Islet of Langerhans (tissue), 1 donor: Measurements from ENCODE around the gene SYT1.
A peak's percentile ranks its signal among the peaks of the same experiment; 100 is the strongest.
"Not testable (repeated sequence)": the region's sequence is repeated elsewhere in the genome, so short reads cannot be mapped to it uniquely, and the experiment has no call there.

Experiments used
- FAIRE-seq: peaks from one replicate; lab custom pipeline; 2011; peaks lifted over from hg19 to GRCh38; lab: Jason Lieb, UNC

SYT1 gene

DNA sequence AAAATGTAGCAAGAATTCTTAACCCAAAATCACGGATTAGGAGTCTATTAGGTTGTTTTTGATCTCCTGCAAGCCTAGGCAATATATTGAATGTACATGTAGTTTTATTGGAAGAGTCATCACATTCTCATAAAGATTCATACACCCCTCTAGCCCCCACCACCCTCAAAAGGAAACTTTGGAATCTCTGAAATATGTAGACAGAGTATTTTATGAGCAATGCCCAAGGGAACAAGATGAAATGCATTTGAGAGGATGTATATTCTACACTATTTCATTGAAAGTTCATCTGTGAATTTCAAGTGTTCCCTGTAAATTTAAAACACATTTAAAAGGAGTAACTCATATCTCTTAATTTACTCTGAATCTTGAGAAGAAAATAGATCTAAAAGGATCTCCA lies 103.7 kb downstream of the SYT1 start:
- FAIRE-seq = no peak

DNA sequence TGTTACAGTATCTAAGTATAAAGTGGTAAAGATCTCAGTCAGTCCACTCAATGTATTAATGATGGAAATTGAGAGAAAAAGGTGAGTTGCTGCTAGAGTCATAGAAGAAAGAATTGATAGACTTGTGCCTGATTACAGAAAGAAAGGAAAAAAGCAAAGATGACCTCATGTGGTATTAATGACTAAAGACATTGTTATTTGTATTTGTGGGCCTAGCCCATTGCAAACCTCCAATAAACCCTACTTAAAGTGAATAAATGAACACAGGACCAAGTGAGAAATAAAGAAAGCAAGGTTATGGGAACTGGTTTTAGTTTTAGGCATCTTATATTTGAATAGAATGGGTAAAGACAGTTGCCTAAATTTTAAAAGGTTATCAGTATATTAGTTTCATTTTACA lies 105.5 kb downstream of the SYT1 start:
- FAIRE-seq = no peak

DNA sequence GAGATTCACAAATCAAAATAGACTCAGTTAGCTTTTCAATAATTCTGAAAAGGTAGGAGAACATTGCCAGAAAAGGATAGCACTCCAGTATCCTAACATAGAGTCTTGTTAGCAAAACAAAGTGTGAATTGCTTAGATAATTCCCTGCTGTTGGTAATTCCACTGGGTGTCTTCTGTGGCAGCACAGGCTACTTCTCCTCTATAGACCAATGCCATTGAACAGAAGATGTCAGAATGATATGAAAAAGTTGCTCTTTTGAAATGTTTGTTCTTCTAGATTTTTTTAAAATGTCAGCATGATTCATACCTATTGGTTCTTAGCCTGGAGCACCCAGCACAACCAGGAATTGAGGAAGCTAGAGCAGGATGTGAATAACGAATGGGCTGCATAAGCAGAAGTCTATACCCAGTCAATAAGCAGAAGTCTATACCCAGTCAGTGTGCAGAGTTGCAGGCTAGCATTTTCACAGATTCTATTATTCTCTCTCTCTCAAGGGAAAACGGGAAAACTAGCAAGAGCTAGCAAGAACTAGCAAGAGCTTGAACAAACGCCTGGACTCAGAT lies 112.8 kb downstream of the SYT1 start:
- no peak for FAIRE-seq

DNA sequence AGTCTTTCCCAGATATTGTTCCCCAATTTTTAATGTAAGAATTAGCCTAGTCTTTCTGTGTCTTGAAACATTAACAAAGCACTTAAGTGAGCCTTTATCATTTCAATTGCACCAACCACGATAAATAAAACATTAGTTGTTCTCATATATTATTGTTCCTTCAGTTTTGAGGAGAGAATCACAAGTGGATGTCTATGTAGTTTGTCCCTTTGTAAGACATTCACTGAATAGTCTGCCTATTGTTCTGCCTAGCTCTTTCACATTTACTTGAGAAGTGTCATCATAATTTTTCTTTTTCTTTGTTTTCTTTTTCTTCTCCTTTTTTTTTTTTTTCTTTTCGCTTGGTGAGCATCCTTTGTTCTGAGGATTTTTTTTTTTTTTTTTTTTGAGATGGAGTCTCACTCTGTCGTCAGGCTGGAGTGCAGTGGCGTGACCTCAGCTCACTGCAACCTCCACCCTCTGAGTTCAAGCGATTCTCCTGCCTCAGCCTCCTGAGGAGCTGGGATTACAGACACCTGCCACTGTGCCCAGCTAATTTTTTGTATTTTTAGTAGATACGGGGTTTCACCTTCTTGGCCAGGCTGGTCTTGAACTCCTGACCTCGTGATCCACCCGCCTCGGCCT lies 129.7 kb downstream of the SYT1 start:
- no peak for FAIRE-seq

DNA sequence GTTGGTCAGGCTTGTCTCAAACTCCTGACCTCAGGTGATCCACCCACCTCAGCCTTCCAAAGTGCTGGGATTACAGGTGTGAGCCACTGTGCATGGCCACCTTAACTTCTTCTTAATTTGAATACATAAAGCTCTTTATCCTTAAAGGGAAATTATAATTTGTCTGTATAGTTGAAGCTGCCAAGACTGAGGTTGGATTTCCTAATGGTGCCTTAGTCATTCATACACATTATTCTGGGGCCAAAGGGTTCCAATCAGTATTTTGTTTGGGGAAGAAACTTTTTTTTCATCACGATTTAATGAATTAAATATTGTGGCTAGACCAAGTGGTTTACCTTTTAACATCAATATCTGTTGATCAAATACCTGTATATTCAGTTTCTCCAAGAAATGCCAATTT lies 135.9 kb downstream of the SYT1 start:
- no peak for FAIRE-seq

DNA sequence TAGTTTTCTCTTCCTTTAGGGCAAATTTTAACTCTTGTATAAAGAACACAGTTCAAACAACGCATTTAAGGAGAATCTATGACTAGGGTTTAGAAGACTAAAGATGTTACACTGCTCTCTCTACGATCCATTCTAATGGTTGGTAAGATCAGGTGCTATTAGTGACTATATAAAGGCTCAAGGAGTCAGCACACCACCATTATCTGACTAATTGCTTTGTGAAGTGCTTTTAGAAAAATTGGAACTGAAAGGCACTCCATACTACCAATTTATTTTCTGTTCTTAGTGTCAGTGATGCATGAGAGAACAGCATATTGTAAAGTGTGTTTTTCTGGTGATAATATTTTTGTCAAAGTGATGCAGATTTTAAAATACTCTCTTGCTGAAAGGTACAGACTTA lies 136.8 kb downstream of the SYT1 start:
- FAIRE-seq = no peak

DNA sequence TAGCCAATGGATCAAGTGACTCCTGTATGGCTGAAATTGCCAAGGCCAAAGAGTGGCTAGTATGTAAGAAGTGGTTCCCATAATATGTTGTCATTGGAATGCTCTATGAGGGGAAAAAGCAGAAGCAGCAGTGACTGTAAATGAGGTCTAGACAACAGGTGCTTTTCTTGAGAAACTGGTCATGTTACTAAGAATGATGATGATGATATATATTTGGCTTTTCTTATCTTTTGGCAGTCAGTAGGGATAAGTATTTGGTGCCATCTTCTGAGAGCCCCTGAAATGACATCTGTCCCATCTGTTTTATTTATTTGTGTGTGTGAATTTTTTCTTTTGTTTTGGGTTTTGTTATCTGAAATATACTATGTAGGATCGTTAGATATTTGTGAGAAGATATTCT lies 141.7 kb downstream of the SYT1 start:
- no peak for FAIRE-seq

DNA sequence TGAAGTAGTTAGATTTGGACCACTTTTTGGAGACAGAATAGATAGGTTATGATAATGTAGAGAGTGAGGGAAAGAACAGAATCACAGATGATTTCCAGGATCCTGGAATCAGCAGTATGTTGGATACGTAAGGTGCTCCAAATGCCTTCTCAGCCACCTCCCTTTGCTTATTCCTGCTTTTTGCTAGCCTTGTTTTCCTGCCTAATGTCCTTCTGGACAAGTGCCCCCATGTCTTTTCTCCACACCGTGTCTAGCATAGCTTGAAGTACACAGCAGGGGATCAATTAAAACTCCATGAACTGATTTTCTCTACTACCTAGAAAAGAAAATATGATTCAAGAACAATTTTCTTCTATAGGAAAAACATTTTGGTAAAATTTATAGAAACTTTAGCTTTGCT lies 144.0 kb downstream of the SYT1 start:
- no peak for FAIRE-seq

DNA sequence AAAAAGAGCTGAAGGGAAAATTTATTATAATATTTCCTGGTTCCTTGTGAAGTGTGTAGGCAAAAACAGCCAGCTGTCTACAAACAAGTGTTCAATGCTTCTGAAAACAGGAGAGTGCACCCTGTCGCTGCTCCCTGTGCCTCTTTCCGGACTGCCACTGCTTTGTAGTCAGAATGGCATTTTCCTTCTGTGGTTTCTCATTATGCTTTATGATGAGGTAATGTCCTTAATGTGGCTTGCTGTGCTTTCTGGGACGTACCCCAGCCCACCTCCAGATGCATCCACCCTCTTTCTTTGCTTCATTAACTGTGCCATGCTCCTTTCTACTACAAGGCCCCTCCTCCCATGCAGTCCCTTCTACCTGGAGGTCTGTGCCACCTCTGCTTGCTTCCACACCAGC lies 148.1 kb downstream of the SYT1 start:
- no peak for FAIRE-seq

DNA sequence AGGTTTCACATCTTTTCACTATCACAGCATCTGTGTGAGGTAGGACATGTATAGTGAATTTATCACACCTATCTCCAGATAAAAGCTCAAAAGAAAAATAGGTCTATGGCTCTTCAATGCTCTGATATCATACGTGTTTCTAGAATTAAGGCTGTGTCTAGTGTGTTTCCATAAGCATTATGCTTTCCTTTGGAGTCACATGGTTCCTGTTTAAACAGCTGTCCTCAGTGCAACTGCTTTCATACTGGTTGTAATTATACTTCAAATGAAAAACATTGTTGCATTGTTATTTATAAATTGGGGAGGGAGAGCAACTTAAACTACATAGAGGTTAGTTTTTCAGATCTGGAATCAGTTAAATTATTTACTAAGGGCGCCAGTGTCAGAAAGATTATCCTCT lies 151.6 kb downstream of the SYT1 start:
- FAIRE-seq = peak; percentile 60

DNA sequence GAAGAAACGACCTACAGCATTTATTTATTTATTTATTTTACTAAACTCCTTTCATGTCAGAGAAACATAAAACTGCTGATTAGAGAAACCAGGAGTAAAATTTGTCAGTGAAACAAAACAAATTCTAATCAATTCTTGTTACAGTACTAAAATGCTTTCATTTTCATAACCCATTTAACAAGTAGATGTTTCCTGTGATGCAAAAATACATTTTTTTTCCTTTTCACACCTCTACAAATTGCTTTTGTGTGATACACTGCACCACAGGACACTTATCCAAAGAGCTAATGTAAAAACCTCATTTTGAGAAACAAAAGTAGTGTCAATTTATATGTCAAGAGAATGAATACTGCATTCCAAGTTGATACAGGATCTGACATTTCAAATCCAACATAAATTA lies 155.1 kb downstream of the SYT1 start:
- FAIRE-seq = no peak

DNA sequence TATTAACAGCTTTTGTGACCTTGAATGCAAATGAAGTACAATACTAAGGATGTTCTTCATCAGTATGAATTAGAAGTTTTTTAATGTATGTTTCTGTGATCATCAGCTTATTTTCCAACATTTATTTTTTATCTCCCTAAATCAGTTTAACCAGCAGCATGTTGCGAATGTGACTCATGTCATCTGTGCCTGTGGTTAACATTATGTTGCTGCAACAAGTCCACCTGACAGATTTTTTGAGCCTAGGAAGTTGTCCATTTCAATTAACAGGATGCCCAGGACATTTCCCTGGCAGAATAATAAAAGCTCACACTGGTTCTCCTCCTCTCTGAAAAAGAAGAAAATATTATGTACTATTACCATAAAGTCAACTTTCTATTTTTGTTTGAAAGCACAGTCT lies 155.5 kb downstream of the SYT1 start:
- FAIRE-seq = no peak

DNA sequence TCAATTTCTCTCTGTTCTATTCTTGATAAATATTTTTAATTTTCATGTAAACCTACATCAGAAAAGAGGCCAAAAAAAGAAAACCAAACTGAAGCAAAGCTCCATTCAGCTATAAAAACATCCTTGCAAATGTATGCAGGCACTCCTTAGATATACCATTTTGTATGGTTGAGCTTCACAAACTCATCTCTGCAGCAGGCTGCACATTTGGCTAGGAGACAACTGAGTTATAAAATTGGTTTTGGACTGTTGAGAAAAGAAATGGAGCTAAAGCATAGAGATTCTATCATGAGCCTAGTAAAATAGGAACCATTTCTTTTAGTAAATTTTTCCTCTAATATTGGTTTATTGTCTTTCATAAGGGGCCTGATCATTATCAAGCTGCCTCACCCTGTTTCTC lies 156.4 kb downstream of the SYT1 start:
- no peak for FAIRE-seq

DNA sequence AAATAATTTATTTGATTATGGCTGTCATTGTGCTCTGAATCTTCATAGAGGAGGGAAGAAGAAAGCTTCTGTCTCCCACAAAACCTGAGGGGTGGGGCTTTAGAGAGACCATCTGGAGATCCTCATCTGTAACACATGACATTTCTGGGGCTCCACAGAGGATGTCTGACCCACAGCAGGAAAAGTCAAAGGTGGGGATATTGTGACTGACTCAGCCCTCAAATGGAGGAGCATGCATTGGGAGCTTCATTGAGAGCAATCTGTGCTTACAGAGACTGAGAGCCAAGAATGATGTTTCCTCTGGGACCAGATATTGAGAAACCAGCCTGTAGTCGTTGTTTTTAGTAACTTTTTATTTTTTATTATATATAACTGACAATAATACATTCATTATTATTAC lies 158.7 kb downstream of the SYT1 start:
- no peak for FAIRE-seq

DNA sequence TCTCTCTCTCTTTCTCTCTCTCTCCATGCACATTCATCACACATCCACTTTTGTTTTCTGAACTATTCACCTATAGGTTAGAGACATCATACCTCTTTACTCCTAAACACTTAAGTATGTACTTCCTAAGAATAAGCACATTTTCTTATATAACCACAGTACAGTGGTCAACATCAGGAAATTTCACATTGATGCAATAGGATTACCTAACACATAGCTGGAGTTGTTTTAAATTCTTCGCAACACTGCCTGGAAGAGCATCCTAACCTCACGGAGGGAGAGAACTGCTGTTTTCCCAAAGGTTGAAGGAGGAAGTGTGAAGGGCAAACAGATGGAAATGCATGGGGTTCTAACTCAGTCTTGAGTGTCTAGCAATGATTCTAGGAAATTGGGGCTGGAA lies 159.2 kb downstream of the SYT1 start:
- no peak for FAIRE-seq

DNA sequence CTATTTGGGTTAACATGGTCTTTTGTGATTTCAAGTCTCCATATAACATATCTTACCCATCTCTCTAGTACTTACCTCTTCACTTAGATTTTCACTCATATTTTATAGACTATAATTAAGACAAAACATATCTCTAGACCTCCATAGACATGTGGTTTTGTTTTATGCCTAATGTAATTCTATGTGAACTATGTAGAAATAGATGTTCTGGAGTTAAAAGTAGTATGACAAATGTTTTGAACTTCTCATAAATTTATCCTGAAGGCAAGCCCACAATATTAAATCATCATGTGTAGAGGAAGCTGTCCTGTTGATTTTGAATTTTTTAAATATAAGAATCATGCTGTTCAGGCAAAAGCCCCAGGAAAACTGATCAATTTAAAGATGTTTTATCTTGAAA lies 169.2 kb downstream of the SYT1 start:
- FAIRE-seq = no peak

DNA sequence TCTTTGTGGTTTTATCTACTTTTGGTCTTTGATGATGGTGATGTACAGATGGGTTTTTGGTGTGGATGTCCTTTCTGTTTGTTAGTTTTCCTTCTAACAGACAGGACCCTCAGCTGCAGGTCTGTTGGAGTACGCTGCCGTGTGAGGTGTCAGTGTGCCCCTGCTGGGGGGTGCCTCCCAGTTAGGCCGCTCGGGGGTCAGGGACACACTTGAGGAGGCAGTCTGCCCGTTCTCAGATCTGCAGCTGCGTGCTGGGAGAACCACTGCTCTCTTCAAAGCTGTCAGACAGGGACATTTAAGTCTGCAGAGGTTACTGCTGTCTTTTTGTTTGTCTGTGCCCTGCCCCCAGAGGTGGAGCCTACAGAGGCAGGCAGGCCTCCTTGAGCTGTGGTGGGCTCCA lies 180.2 kb downstream of the SYT1 start:
- FAIRE-seq = not testable (repeated sequence)

DNA sequence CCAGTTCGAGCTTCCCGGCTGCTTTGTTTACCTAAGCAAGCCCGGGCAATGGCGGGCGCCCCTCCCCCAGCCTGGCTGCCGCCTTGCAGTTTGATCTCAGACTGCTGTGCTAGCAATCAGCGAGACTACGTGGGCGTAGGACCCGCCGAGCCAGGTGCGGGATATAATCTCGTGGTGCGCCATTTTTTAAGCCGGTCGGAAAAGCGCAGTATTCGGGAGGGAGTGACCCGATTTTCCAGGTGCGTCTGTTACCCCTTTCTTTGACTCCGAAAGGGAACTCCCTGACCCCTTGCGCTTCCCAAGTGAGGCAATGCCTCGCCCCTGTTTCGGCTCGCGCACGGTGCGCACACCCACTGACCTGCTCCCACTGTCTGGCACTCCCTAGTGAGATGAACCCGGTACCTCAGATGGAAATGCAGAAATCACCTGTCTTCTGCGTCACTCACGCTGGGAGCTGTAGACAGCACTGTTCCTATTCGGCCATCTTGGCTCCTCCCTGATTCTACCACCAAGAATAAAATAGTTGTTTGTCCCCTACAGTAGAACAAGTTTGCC lies 180.7 kb downstream of the SYT1 start:
- not testable (repeated sequence) for FAIRE-seq

DNA sequence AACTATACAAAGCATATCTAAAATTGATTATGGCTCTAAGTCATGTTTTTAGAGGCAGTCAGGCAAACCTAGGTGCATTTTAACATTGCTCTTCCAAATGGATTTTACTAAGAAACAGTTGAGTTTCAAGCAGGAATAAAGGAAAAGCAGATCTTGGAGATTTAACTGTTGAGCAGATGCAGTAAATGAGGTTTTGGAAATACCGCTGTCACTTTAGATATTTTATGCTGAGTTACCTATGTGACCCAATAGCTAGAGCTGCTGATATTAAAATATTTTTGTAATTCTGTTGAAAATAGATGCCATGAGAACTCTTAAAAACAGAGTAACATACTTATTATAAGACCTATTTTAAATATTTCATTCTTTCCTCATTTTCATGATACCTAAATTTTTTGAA lies 181.4 kb downstream of the SYT1 start:
- no peak for FAIRE-seq

DNA sequence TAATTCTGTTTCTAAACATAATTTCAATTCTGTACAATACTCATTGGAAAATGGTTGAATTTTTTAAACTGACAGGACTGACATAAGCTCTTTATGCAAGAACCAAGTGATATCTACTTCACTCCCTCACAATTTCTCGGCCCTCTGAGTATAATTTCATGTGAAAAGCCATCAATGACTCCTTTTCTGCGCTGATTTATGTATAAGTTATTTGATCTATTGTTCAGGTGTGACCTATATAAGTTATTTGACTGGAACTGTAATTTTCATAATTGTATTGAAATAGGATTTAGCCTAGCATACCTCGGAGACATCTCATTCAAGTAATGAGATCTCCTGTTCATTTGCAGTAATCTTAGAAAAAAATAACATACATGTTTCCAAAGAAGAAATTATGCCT lies 184.4 kb downstream of the SYT1 start:
- no peak for FAIRE-seq

DNA sequence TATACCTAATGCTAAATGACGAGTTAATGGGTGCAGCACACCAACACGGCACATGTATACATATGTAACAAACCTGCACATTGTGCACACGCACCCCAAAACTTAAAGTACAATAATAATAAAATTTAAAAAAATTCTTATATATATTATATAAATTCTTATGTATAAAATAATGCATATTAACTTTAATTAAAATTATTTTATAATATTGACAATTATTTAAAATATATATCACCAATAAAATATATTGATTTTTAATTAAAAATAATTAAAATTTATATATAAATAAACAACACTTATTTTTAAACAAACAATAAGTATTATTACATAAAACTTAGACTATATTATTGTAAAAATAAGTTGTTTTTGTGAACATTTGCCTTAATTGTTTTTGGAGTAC lies 188.8 kb downstream of the SYT1 start:
- FAIRE-seq = no peak

DNA sequence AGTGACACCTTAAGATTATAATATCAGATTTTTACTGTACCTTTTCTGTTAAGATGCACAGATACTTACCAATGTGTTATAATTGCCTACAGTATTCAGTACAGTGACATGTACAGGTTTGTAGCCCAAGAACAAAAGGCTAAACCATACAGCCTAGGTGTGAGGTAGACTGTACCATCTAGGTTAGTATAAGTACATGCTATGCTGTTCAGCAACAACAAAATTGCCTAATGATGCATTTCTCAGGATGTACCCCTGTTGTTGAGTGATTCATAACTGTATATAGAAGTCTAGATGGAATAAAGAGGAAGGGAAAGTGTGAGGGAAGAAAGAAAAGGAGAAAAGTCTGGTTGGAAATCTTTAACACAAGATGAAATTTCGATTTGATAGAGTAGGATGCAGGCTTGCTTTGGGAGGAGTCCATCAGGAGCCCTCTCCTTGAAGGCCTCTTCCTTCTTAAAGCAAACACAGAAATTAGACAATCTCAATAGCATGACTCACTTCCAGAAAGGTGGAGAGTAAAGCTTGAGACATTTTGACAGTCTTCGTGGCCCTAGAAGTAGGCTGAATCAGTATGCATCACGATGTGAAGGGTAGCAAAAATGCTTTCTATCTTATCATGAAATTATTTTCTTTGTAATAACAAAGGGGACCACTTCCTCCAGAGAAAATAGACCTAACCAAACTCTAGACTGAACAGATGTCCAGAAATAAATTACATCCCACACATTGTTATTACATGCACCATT lies 191.5 kb downstream of the SYT1 start:
- FAIRE-seq = no peak

DNA sequence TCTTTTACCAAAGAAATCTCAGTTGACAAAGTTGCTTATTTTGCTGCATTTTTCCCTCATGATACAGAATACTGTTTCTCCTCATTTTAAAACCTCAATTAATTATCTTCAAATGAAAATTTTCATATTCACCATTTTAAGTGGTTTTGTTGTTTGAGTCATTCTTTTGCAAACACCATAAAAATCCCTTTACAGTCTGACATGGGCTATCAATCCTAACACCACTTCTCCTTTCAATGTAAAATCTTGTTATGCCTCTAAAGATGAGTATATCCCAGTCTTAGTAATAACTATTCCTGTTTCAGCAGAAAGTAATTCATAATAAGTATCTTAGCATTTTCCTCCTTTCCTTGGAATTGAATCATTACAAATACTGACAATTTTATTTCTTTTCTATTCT lies 192.2 kb downstream of the SYT1 start:
- no peak for FAIRE-seq

DNA sequence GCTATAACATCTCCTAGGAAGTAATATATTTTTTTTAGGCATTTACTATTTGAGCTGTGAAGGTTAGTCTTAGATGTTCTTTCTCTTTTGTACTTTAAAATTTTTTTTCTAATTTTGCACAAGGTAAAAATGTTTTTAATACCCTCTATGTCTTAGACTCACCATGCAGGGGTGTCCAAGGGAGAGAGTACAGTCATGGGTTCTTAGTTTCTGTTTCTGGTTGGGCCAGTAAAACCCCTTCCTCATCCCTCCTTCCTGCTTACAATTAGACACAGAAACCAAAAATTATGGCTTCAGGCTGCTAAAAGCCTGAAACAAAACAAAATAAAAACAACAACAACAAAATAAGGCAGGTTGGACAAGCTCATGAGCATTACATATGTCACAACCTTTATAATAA lies 193.0 kb downstream of the SYT1 start:
- FAIRE-seq = no peak
